ENCODE data around the gene DOCK2. TPM values are rescaled to one million over a fixed set of nuclear protein-coding genes. Genes with fewer than 3 reads are reported as not detected.
"Not testable (repeated sequence)": the region's sequence is repeated elsewhere in the genome, so short reads cannot be mapped to it uniquely, and the experiment has no call there.

DOCK2 gene
- total RNA-seq, 2 experiments from 2014 or later: 192 to 203 TPM

DNA sequence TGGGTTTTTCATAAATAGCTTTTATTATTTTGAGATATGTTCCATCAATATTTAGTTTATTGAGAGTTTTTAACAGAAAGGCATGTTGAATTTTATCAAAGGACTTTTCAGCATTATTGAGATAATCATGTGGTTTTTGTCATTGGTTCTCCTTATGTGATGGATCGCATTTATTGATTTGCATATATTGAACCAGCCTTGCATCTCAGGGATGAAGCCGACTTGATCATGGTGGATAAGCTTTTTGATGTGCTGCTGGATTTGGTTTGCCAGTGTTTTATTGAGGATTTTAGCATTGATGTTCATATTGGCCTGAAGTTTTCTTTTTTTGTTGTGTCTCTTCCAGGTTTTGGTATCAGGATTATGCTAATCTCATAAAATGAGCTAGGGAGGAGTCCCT, 12.8 kb upstream of the DOCK2 start:
- intact Hi-C loops (cut with micrococcal nuclease); H3K27ac Mint-ChIP-seq; H3K9me3 Mint-ChIP-seq; H3K4me1 Mint-ChIP-seq (ENCODE audit: low read depth); DNase-seq; H3K36me3 Mint-ChIP-seq (ENCODE audit: low read depth); H3K27me3 Mint-ChIP-seq (ENCODE audit: low read depth); H3K4me3 Mint-ChIP-seq: not testable (repeated sequence)
- CTCF ChIA-PET: interaction anchor here (0.7 to 1.0 kb wide), 3 partner anchors 20 to 180 kb away, joined by 3 read pairs; no protein-coding TSS in a partner anchor

DNA sequence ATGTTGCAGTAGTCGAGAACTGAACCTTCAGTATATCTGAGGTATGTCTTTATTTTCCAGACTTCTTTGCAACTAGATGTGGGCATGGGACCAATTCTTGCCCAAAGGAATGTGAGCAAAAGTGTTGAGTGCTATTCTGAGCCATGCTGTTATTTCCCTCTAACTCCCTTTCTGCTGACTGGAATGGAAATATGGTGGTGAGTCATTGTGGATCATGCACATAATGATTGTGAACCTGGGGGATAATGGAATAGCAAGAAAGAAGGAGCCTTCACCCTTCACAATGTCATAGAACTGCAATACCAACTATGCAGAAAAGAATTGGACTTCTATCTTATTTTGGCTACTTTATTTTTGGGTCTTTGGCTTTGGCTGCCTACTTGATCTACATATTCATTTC, 10.3 kb upstream of the DOCK2 start:
- DNase-seq: no peak
- Mint-ChIP-seq H3K4me3 (no peak overlapping the region), H3K27ac (no peak overlapping the region), H3K27me3 (ENCODE audit: low read depth) (peaks cover 3% of the 10 kb centered on the region), H3K9me3 (peaks cover 3% of the 10 kb centered on the region), H3K4me1 (ENCODE audit: low read depth) (peaks cover 2% of the 10 kb centered on the region), H3K36me3 (ENCODE audit: low read depth) (no peaks in the 10 kb centered on the region)
- CTCF ChIA-PET: no interaction called here
- intact Hi-C loops (cut with micrococcal nuclease): no loop called here

DNA sequence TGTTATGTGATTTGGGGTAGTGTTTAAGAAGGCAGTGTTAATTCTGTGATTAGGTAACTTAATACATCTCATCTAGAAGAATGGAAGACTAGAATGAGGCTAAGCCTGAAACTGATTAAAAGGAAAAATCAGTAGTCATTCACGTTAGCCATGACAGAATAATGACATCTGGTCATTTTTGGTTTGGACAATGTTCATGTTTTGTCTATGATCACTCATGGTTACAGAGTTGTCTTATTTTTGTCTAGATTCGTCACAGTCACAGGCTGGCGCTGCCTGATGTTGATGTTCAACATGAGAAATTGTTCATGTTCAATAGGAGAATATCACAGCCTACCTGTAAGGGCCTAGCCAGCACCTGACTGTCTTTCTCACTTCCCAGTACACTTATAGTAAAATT, 9.5 kb upstream of the DOCK2 start:
- Mint-ChIP-seq H3K27me3 (ENCODE audit: low read depth) (peaks cover 3% of the 10 kb centered on the region), H3K36me3 (ENCODE audit: low read depth) (no peaks in the 10 kb centered on the region), H3K4me3 (no peak overlapping the region), H3K9me3 (peaks cover 3% of the 10 kb centered on the region), H3K27ac (no peak overlapping the region), H3K4me1 (ENCODE audit: low read depth) (peaks cover 2% of the 10 kb centered on the region)
- intact Hi-C loops (cut with micrococcal nuclease): no loop called here
- CTCF ChIA-PET: no interaction called here
- no peak for DNase-seq

DNA sequence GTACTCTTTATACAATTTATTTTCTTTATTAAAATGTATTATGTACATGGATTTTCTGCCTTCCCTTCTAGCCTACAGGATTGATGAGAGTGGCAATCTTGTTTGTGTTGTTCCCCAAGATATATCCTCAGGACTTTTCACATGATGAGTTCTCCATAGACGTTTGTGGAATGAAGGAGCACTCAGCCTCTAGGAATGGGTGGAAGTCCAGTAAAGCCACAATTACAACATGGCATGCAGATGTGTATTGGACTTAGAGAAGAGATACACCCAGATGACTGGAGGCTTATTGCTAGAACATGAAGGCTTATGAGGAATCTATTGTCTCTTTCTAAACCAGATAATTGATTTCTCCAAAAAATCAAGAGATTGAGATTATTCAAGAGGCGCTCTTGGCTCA, 8.2 kb upstream of the DOCK2 start:
- CTCF ChIA-PET: no interaction called here
- Mint-ChIP-seq H3K4me3 (no peak overlapping the region), H3K36me3 (ENCODE audit: low read depth) (no peaks in the 10 kb centered on the region), H3K27ac (no peak overlapping the region), H3K27me3 (ENCODE audit: low read depth) (peaks cover 3% of the 10 kb centered on the region), H3K4me1 (ENCODE audit: low read depth) (peaks cover 2% of the 10 kb centered on the region), H3K9me3 (no peaks in the 10 kb centered on the region)
- intact Hi-C loops (cut with micrococcal nuclease): no loop called here
- DNase-seq: no peak

DNA sequence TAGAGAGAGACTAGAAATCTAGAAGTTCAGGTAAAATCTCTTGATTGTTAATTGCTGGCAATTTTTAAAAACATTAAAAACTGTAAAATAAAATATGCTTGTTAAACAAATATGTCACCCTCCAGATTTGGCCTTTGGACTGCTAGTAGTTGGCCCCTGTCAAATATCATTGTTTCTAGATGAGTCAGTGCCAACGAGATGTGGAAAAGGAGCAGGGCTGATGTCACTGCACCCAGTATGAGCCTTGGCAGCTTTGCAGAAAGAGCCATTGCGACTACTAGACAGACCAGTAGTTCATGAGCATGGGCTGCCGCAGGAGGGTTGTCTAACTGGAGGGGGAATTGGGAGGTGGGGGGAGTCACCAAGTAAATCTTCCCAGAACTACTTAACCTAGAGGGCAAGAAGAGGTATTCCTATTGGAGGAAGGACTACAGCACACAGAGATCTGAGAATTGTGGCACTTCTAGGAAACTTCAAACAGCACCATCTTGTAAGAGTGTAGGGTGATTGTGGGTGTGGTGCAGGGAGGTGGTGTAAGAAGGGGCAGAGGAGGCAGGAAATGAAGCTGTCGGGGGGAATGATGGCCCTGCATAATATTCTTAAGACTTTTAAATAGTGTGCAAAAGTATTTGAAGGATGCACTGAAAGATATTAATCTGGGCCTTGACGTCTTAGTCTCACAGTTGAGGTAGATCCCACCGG, 7.1 kb upstream of the DOCK2 start:
- Mint-ChIP-seq H3K36me3 (ENCODE audit: low read depth) (no peaks in the 10 kb centered on the region), H3K4me1 (ENCODE audit: low read depth) (peaks cover 2% of the 10 kb centered on the region), H3K27me3 (ENCODE audit: low read depth) (peaks cover 3% of the 10 kb centered on the region), H3K4me3 (no peak overlapping the region), H3K9me3 (peaks cover 2% of the 10 kb centered on the region), H3K27ac (no peak overlapping the region)
- no peak for DNase-seq
- CTCF ChIA-PET: no interaction called here
- intact Hi-C loops (cut with micrococcal nuclease): no loop called here

DNA sequence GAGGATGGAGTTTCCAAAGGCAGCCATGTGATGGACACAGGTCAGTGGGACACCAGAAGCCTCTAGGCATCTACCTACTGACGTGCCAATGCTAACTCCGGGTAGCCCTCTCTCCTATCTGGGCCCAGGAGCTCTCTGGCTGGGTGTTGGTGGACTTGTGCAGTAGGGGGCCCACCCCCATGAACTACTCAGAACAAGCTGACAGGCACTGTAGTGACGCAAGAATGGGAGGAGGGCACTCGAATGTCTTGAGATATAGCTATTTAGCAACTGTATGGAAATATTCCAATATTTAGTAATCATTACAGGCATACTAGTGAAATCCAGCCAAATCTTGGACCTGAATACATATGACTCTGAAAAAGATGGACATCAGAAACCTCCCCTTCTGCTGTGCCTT, 5.7 kb upstream of the DOCK2 start:
- H3K4me3 Mint-ChIP-seq: no peak overlapping the region
- no peaks in the 10 kb centered on the region for H3K36me3 Mint-ChIP-seq (ENCODE audit: low read depth)
- H3K4me1 Mint-ChIP-seq (ENCODE audit: low read depth): peaks cover 4% of the 10 kb centered on the region
- peaks cover 2% of the 10 kb centered on the region for H3K9me3 Mint-ChIP-seq
- CTCF ChIA-PET: no interaction called here
- no peak overlapping the region for H3K27ac Mint-ChIP-seq
- intact Hi-C loops (cut with micrococcal nuclease): no loop called here
- no peaks in the 10 kb centered on the region for H3K27me3 Mint-ChIP-seq (ENCODE audit: low read depth)
- DNase-seq: no peak

DNA sequence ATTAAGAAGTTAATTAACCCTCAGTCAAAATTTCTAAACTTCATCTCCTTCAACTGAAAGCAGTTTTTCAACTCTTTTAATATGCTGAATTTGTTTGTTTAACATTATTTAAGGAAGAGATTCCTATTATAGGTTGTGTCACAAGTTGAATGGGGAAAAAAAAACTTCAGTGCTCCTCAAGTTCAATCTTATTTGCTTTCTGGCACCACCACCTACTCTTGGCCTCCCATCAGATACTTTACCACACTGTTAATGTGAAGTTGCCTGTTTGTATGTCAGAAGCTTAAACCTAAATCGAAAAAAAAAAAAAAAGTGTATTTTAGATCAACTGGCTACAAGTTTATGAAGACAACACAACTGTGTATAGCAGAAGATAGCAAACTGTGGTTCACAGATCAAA, 4.1 kb upstream of the DOCK2 start:
- H3K4me3 Mint-ChIP-seq: no peak overlapping the region
- H3K27me3 Mint-ChIP-seq (ENCODE audit: low read depth): no peaks in the 10 kb centered on the region
- H3K27ac Mint-ChIP-seq: no peak overlapping the region
- no peak for DNase-seq
- intact Hi-C loops (cut with micrococcal nuclease): no loop called here
- peaks cover 9% of the 10 kb centered on the region for H3K4me1 Mint-ChIP-seq (ENCODE audit: low read depth)
- H3K36me3 Mint-ChIP-seq (ENCODE audit: low read depth): peaks cover 3% of the 10 kb centered on the region
- H3K9me3 Mint-ChIP-seq: peaks cover 2% of the 10 kb centered on the region
- CTCF ChIA-PET: no interaction called here

DNA sequence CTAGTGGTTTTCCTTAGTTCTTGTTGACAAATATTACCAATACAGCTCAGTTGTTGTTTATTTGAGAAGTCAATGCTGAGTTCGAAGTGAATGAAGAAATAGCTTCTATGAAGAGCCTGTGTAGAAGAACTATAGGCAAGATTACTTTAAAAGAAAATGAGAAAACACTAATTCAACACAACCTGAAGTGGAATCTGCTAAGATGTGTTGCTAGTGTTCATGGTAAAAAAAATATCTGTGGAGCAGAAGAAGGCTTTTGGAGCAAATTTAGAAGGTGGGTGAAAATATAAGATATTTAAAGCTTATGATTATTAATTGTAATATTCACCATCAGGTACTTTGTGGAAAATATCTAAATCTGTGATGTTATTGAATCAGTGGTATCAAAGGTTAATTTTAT, 2.5 kb upstream of the DOCK2 start:
- intact Hi-C loops (cut with micrococcal nuclease): loop anchor here (5.0 kb wide), 1 partner anchor 38 kb away; no protein-coding TSS in a partner anchor

DNA sequence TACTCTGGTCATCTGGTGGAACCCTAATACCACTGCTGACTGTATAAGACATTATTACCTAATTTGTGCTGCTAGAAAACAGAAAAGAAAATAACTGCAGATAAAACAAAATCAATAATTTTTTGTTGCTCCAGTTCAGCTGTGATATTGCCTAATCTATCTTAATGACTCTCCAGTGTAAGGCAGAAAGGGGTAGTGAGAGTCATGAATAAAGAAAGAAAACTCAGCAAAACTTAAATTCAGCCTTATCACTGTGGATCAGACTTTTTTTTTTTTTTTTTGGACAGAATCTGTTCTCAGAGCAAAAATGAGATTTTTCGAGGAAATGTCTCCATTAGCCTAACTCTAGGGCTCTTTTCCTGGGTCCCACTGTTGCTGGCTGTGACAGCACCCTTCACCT, 1.1 kb upstream of the DOCK2 start:
- no peak for DNase-seq
- Mint-ChIP-seq H3K27me3 (ENCODE audit: low read depth) (no peaks in the 10 kb centered on the region), H3K27ac (no peak overlapping the region), H3K4me3 (peak overlapping the region; percentile 93), H3K4me1 (ENCODE audit: low read depth) (peaks cover 35% of the 10 kb centered on the region), H3K36me3 (ENCODE audit: low read depth) (peaks cover 28% of the 10 kb centered on the region), H3K9me3 (peaks cover 11% of the 10 kb centered on the region)
- CTCF ChIA-PET: interaction anchor here (0.6 kb wide), 1 partner anchor 126 kb away, joined by 3 read pairs; no protein-coding TSS in a partner anchor
- intact Hi-C loops (cut with micrococcal nuclease): loop anchor here (5.0 kb wide), 1 partner anchor 36 kb away; no protein-coding TSS in a partner anchor

More for the DNA sequence above, 2.5 kb upstream of the DOCK2 start:
- Mint-ChIP-seq H3K27me3 (ENCODE audit: low read depth) (no peaks in the 10 kb centered on the region), H3K4me1 (ENCODE audit: low read depth) (peaks cover 26% of the 10 kb centered on the region), H3K27ac (no peak overlapping the region), H3K9me3 (peaks cover 9% of the 10 kb centered on the region), H3K36me3 (ENCODE audit: low read depth) (peaks cover 18% of the 10 kb centered on the region), H3K4me3 (no peak overlapping the region)
- CTCF ChIA-PET: interaction anchor here (0.6 kb wide), 1 partner anchor 501 kb away, joined by 3 read pairs; no protein-coding TSS in a partner anchor
- DNase-seq: no peak

DNA sequence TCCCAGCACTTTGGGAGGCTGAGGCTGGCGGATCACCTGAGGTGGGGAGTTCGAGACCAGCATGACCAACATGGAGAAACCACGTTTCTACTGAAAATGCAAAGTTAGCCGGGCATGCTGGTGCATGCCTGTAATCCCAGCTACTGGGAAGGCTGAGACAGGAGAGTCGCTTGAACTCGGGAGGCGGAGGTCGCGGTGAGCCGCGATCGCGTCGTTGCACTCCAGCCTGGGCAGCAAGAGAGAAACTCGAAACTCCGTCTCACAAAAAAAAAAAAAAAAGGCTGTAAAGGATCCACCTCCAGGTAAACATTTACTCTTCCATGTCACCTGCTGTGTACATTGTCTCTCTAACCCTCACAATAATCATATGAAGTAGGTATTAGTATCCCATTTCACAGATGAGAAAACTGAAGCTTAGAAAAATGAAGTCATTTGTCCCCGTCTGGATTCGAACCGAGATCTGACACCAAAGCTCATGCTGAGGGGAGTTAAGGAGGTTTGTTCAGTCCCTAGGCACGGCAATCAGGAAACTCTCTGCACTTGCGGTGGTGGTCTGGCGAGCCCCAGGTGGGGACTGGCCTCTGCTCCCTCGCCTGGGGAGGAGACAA, 494 bp upstream of the DOCK2 start:
- H3K4me3 Mint-ChIP-seq: peak overlapping the region; percentile 93
- H3K4me1 Mint-ChIP-seq (ENCODE audit: low read depth): peaks cover 42% of the 10 kb centered on the region
- peak overlapping the region; percentile 95 for H3K27ac Mint-ChIP-seq
- CTCF ChIA-PET: no interaction called here
- H3K9me3 Mint-ChIP-seq: peaks cover 11% of the 10 kb centered on the region
- no peak for DNase-seq
- intact Hi-C loops (cut with micrococcal nuclease): loop anchor here (1.0 to 5.0 kb wide), 5 partner anchors 13 to 67 kb away; partner anchors contain the start of gene SPDL1
- H3K27me3 Mint-ChIP-seq (ENCODE audit: low read depth): no peaks in the 10 kb centered on the region
- peaks cover 32% of the 10 kb centered on the region for H3K36me3 Mint-ChIP-seq (ENCODE audit: low read depth)

DNA sequence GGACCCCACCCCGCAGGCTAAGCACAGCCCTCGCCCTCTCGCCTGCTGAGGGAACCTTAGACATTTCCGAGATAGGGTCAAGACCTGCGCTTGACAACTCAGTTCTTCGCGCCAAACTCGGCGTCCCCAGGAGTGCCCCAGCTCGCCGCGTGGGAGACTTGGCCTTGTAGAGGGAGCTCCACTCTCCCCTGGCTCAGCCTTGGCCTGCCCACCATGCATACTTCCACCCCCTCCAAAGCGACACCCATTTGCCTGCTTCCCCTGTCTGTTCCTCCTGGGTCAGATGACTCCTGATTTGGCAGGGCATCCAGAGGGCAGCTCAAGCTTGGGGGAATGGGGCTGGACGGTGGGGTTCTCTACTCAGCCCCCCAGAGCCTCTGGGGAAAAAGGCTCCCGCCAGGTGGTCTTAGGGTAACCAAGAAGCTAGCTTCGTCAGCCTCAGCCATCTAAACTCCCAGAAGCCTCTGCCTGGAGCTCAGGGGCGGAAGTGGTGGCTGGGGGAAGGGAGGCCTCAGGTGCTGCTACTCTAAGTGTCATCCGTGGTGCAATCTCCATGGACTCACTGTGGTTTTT, 560 bp downstream of the DOCK2 start:
- Mint-ChIP-seq H3K27ac (peak overlapping the region; percentile 95), H3K4me1 (ENCODE audit: low read depth) (peaks cover 51% of the 10 kb centered on the region), H3K27me3 (ENCODE audit: low read depth) (no peaks in the 10 kb centered on the region), H3K9me3 (peaks cover 11% of the 10 kb centered on the region), H3K36me3 (ENCODE audit: low read depth) (peaks cover 32% of the 10 kb centered on the region), H3K4me3 (peak overlapping the region; percentile 93)
- intact Hi-C loops (cut with micrococcal nuclease): loop anchor here (1.0 to 5.0 kb wide), 5 partner anchors 12 to 66 kb away; partner anchors contain the start of gene SPDL1
- DNase-seq: peak; percentile 92
- CTCF ChIA-PET: interaction anchor here (1.2 kb wide), 2 partner anchors 10 to 11 kb away, joined by 3 to 5 read pairs; no protein-coding TSS in a partner anchor

DNA sequence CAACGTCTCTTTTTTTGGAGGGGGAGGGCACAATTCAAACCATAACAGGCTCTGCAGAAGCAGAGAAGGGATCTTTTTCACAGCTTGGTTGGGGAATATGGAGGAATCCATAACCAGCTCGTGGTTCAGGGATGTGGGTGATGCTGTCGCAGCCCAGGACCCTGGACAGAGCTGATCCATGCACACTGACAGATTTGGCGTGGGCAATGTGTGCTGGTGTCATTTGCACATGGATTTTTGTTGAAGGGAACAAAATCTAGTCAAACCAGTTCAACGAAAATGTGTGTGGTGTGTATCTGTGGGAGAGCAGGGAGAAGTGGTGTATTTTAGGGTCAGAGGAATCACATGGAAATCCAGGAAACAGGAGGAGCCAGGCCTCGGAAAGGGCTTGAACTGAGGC, 4.2 kb downstream of the DOCK2 start:
- H3K36me3 Mint-ChIP-seq (ENCODE audit: low read depth): peaks cover 38% of the 10 kb centered on the region
- intact Hi-C loops (cut with micrococcal nuclease): no loop called here
- H3K27me3 Mint-ChIP-seq (ENCODE audit: low read depth): no peaks in the 10 kb centered on the region
- peaks cover 77% of the 10 kb centered on the region for H3K4me1 Mint-ChIP-seq (ENCODE audit: low read depth)
- peaks cover 9% of the 10 kb centered on the region for H3K9me3 Mint-ChIP-seq
- H3K4me3 Mint-ChIP-seq: no peak overlapping the region
- no peak for DNase-seq
- CTCF ChIA-PET: no interaction called here
- no peak overlapping the region for H3K27ac Mint-ChIP-seq
